ENCODE measurements around the gene ADAMTSL1.

ADAMTSL1 gene

DNA sequence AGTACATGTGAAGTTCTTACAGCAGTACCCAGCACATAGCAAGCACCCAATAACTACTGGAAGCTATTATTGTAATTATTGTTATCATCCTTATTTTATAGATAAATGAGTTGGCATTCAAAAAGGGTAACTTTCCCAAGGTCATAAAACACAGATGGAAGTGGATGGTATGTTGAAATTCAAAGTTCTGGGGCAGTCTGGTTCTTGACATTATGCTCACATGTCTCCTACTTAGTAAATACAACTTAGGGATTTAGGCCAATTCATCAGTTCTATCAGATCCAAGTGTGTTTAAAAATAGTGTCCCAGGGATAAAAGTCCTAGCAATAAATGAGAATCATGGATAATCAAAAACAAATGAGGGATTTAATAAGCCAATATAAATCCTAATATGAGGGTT, 265.2 kb downstream of the ADAMTSL1 start:
- H4K20me1 ChIP-seq (ENCODE audit: low read depth, low read length): no peaks in the 10 kb centered on the region
- H3K27me3 ChIP-seq (ENCODE audit: low read length): no peaks in the 10 kb centered on the region
- H3K4me2 ChIP-seq (ENCODE audit: low read depth, low read length, poor library complexity, severe bottlenecking): no peak overlapping the region
- no peak overlapping the region for H3K27ac ChIP-seq (ENCODE audit: low read depth, low read length)
- no peak overlapping the region for H2AFZ ChIP-seq (ENCODE audit: low read depth, low read length, severe bottlenecking)
- no peaks in the 10 kb centered on the region for H3K79me2 ChIP-seq (ENCODE audit: insufficient read depth, low read length)
- no peaks in the 10 kb centered on the region for H3F3A ChIP-seq (ENCODE audit: insufficient read depth)
- H3K36me3 ChIP-seq (ENCODE audit: low read length): no peaks in the 10 kb centered on the region
- no peaks in the 10 kb centered on the region for H3K9me2 ChIP-seq (replicated peaks; ENCODE audit: insufficient read depth, low read length)
- H3K9ac ChIP-seq (ENCODE audit: low read length): no peak overlapping the region
- H3K4me3 ChIP-seq (ENCODE audit: insufficient read depth, low read length, poor library complexity, severe bottlenecking): no peak overlapping the region
- TF ChIP-seq EZH2phosphoT487 (conservative IDR thresholded peaks at IDR 0.05; ENCODE audit: low read length) (no peak), CTCF (IDR thresholded peaks at IDR 0.05; ENCODE audit: insufficient read depth, low read length, poor library complexity, severe bottlenecking) (no peak)
- no peaks in the 10 kb centered on the region for H3K9me3 ChIP-seq (ENCODE audit: insufficient read depth, low read length)

GRCh38 chr9:18739641-18740318, 265.8 kb downstream of the ADAMTSL1 start:
- Histone ChIP-seq H3F3A (ENCODE audit: insufficient read depth) (no peaks in the 10 kb centered on the region), H3K9me3 (ENCODE audit: insufficient read depth, low read length) (no peaks in the 10 kb centered on the region), H3K4me2 (ENCODE audit: low read depth, low read length, poor library complexity, severe bottlenecking) (no peak overlapping the region), H3K4me3 (ENCODE audit: insufficient read depth, low read length, poor library complexity, severe bottlenecking) (no peak overlapping the region), H2AFZ (ENCODE audit: low read depth, low read length, severe bottlenecking) (no peak overlapping the region), H3K36me3 (ENCODE audit: low read length) (no peaks in the 10 kb centered on the region), H3K9me2 (replicated peaks; ENCODE audit: insufficient read depth, low read length) (no peaks in the 10 kb centered on the region), H4K20me1 (ENCODE audit: low read depth, low read length) (no peaks in the 10 kb centered on the region), H3K9ac (ENCODE audit: low read length) (no peak overlapping the region), H3K27ac (ENCODE audit: low read depth, low read length) (no peak overlapping the region), H3K79me2 (ENCODE audit: insufficient read depth, low read length) (no peaks in the 10 kb centered on the region), H3K27me3 (ENCODE audit: low read length) (no peaks in the 10 kb centered on the region)
- TF ChIP-seq CTCF (IDR thresholded peaks at IDR 0.05; ENCODE audit: insufficient read depth, low read length, poor library complexity, severe bottlenecking) (no peak), EZH2phosphoT487 (conservative IDR thresholded peaks at IDR 0.05; ENCODE audit: low read length) (no peak)

DNA sequence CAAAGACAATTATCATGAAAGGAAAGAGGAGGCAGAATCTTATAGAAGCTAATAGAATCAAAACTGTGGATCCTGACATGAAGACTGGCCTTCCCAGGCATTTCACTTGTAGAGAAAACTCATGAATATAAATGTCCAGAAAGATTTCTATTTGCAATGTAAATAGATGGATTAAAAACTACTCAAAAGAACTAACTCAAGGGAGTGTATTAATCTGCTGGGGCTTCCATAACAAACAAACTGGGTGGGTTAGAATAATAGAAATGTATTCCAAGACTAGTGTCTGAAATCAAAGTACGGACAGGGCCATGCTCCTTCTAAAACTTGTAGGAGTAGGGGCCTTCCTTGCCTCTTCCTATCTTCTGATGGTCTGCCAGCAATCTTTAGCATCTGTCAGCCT, 267.4 kb downstream of the ADAMTSL1 start:
- no peak overlapping the region for H2AFZ ChIP-seq (ENCODE audit: low read depth, low read length, severe bottlenecking)
- H3K9ac ChIP-seq (ENCODE audit: low read length): no peak overlapping the region
- H3K27ac ChIP-seq (ENCODE audit: low read depth, low read length): no peak overlapping the region
- no peak overlapping the region for H3K4me3 ChIP-seq (ENCODE audit: insufficient read depth, low read length, poor library complexity, severe bottlenecking)
- H3K27me3 ChIP-seq (ENCODE audit: low read length): no peaks in the 10 kb centered on the region
- no peak for TF ChIP-seq CTCF (IDR thresholded peaks at IDR 0.05; ENCODE audit: insufficient read depth, low read length, poor library complexity, severe bottlenecking)
- no peak for TF ChIP-seq EZH2phosphoT487 (conservative IDR thresholded peaks at IDR 0.05; ENCODE audit: low read length)
- H3K9me3 ChIP-seq (ENCODE audit: insufficient read depth, low read length): no peaks in the 10 kb centered on the region
- H3F3A ChIP-seq (ENCODE audit: insufficient read depth): no peaks in the 10 kb centered on the region
- H3K79me2 ChIP-seq (ENCODE audit: insufficient read depth, low read length): no peaks in the 10 kb centered on the region
- H3K4me2 ChIP-seq (ENCODE audit: low read depth, low read length, poor library complexity, severe bottlenecking): no peak overlapping the region
- no peaks in the 10 kb centered on the region for H3K36me3 ChIP-seq (ENCODE audit: low read length)
- no peaks in the 10 kb centered on the region for H4K20me1 ChIP-seq (ENCODE audit: low read depth, low read length)
- no peaks in the 10 kb centered on the region for H3K9me2 ChIP-seq (replicated peaks; ENCODE audit: insufficient read depth, low read length)

Measured in SU-DHL-6 (cell line).